PFSK-1 (cell line): ENCODE measurements around the gene FAM227B.

Source experiments
- FOXP2 ChIP-seq: optimal IDR thresholded peaks from 2 replicates; pipeline ENCODE3; 2011; ENCODE audit warnings: borderline replicate concordance, control low read depth, inconsistent platforms; ENCODE audit not compliant: insufficient read depth; ENCODE audit errors: extremely low read length, extremely low read depth
- POLR2AphosphoS5 ChIP-seq: IDR thresholded peaks from 2 replicates; pipeline ENCODE4 v1.6.1; 2012; ENCODE audit warnings: low read depth, mild to moderate bottlenecking, control low read depth, low read length, moderate library complexity
- SIN3A ChIP-seq: IDR thresholded peaks from 2 replicates; pipeline ENCODE4 v1.6.1; 2012; ENCODE audit warnings: mild to moderate bottlenecking, low read length, moderate library complexity, borderline replicate concordance; ENCODE audit not compliant: insufficient read depth
- TAF1 ChIP-seq: IDR thresholded peaks from 2 replicates; pipeline ENCODE4 v1.6.1; 2012; ENCODE audit warnings: low read length, control low read depth, borderline replicate concordance; ENCODE audit not compliant: insufficient read depth
- TF ChIP-seq, protein P1 (sequence below), 2 experiments: IDR thresholded peaks; 2 replicates each; pipeline versions ENCODE4 v1.6.1 to v1.8.0; 2011 to 2012; ENCODE audit warnings: low read depth in 2 of 2, low read length in 2 of 2, control low read depth in 1 of 2, inconsistent platforms in 1 of 2, mild to moderate bottlenecking in 1 of 2, moderate library complexity in 1 of 2; ENCODE audit not compliant: insufficient read depth in 1 of 2

DNA sequence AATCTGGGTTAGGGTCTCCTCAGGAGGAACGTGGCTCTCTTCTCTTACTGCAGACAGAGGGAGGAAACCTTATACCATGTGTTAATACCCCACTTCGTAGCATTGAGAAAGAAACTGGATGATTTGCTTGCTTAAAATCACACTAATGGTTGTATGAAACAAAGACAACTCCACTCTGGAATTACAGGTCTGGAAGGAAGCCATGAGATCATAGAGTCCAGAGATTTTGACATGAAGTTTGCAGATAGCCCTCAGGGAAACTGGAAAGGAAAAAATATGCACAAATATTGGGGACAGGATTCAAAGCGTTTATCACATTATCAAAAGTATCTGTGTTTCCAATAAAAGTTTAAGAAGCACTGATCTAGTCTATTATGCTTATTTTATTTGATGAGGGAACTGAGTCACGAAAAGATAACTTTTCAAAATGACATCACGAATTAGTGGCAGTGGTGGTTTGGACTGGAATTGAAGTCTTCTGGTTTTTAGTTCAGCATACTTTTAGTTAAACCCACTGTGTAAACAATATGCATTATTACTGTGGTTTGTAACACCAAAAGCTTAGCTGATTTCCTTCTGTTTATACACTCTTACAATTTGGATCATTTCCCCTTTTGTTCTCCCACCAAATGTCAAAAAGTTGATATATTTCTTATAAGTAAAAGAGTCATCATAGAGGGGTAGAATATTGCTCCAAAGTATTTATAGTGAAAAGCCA, 180.8 kb downstream of the FAM227B start:
- TF ChIP-seq, protein P1, sequence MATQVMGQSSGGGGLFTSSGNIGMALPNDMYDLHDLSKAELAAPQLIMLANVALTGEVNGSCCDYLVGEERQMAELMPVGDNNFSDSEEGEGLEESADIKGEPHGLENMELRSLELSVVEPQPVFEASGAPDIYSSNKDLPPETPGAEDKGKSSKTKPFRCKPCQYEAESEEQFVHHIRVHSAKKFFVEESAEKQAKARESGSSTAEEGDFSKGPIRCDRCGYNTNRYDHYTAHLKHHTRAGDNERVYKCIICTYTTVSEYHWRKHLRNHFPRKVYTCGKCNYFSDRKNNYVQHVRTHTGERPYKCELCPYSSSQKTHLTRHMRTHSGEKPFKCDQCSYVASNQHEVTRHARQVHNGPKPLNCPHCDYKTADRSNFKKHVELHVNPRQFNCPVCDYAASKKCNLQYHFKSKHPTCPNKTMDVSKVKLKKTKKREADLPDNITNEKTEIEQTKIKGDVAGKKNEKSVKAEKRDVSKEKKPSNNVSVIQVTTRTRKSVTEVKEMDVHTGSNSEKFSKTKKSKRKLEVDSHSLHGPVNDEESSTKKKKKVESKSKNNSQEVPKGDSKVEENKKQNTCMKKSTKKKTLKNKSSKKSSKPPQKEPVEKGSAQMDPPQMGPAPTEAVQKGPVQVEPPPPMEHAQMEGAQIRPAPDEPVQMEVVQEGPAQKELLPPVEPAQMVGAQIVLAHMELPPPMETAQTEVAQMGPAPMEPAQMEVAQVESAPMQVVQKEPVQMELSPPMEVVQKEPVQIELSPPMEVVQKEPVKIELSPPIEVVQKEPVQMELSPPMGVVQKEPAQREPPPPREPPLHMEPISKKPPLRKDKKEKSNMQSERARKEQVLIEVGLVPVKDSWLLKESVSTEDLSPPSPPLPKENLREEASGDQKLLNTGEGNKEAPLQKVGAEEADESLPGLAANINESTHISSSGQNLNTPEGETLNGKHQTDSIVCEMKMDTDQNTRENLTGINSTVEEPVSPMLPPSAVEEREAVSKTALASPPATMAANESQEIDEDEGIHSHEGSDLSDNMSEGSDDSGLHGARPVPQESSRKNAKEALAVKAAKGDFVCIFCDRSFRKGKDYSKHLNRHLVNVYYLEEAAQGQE (IDR thresholded peaks at IDR 0.05; ENCODE audit: insufficient read depth in 1 of 2, low read depth in 2 of 2, low read length in 2 of 2): no peak
- TF ChIP-seq TAF1 (no peak), POLR2AphosphoS5 (no peak), SIN3A (no peak), FOXP2 (no peak)
